Measurements from ENCODE around the gene CITED2.

- TF ChIP-seq, protein P1, sequence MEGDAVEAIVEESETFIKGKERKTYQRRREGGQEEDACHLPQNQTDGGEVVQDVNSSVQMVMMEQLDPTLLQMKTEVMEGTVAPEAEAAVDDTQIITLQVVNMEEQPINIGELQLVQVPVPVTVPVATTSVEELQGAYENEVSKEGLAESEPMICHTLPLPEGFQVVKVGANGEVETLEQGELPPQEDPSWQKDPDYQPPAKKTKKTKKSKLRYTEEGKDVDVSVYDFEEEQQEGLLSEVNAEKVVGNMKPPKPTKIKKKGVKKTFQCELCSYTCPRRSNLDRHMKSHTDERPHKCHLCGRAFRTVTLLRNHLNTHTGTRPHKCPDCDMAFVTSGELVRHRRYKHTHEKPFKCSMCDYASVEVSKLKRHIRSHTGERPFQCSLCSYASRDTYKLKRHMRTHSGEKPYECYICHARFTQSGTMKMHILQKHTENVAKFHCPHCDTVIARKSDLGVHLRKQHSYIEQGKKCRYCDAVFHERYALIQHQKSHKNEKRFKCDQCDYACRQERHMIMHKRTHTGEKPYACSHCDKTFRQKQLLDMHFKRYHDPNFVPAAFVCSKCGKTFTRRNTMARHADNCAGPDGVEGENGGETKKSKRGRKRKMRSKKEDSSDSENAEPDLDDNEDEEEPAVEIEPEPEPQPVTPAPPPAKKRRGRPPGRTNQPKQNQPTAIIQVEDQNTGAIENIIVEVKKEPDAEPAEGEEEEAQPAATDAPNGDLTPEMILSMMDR (IDR thresholded peaks at IDR 0.05): no peak
- TF ChIP-seq POLR2A (IDR thresholded peaks at IDR 0.05): no peak
Observed at GRCh38 chr6:139418481-139419132, 44.2 kb upstream of the CITED2 start.
